Neural cell (in vitro differentiated cells): Measurements from ENCODE around the gene PDIA4. TPM values are rescaled to one million over a fixed set of nuclear protein-coding genes. Genes with fewer than 3 reads are reported as not detected.

Experiments used
- H2AFZ ChIP-seq: fragments of 200-600, 300-800 bp; sonication (generic), shearing (Covaris generic); 2 replicates; pipeline ENCODE4 v1.6.0; 2014; ENCODE audit warnings: low read depth, mild to moderate bottlenecking, antibody characterized with exemption, low read length, moderate library complexity
- H3F3A ChIP-seq: fragments of 200-600 bp; shearing (Covaris generic); 2 replicates; pipeline ENCODE4 v1.6.1; 2016; ENCODE audit warnings: mild to moderate bottlenecking, moderate library complexity, mixed read lengths, antibody characterized with exemption, low read length; ENCODE audit not compliant: insufficient read depth, poor library complexity, severe bottlenecking
- H3K27ac ChIP-seq: fragments of 200-600, 300-800 bp; sonication (generic), shearing (Covaris generic); 2 replicates; pipeline ENCODE4 v1.5.1; 2014; ENCODE audit warnings: mild to moderate bottlenecking, low read length, moderate library complexity
- H3K27me3 ChIP-seq: fragments of 300-800, 200-600 bp; sonication (generic), shearing (Covaris generic); 2 replicates; pipeline ENCODE4 v1.6.0; 2014; ENCODE audit warnings: mild to moderate bottlenecking, low read depth, low read length, moderate library complexity; ENCODE audit not compliant: insufficient read depth
- H3K36me3 ChIP-seq: fragments of 300-800, 200-600 bp; sonication (generic), shearing (Covaris generic); 2 replicates; pipeline ENCODE4 v1.5.1; 2014; ENCODE audit warnings: mild to moderate bottlenecking, antibody characterized with exemption, low read length, moderate library complexity; ENCODE audit not compliant: insufficient read depth
- H3K4me2 ChIP-seq: fragments of 300-800, 200-600 bp; sonication (generic), shearing (Covaris generic); 2 replicates; pipeline ENCODE4 v1.6.0; 2014; ENCODE audit warnings: mild to moderate bottlenecking, low read length
- H3K4me3 ChIP-seq: fragments of 300-800, 200-600 bp; sonication (generic), shearing (Covaris generic); 2 replicates; pipeline ENCODE4 v1.5.1; 2014; ENCODE audit warnings: mild to moderate bottlenecking, low read length, moderate library complexity
- H3K79me2 ChIP-seq: fragments of 200-600 bp; shearing (Covaris generic); replicated peaks from 2 replicates; pipeline ENCODE4 v1.6.0; 2014; ENCODE audit warnings: mild to moderate bottlenecking, low read length, moderate library complexity; ENCODE audit not compliant: insufficient read depth
- H3K9ac ChIP-seq: fragments of 300-800, 200-600 bp; sonication (generic), shearing (Covaris generic); 2 replicates; pipeline ENCODE4 v1.6.1; 2016; ENCODE audit warnings: mild to moderate bottlenecking, low read length, mixed read lengths
- H3K9me2 ChIP-seq: fragments of 200-600 bp; shearing (Covaris generic); 2 replicates; pipeline ENCODE4 v1.6.1; 2016; ENCODE audit warnings: mild to moderate bottlenecking, low read length, mixed read lengths; ENCODE audit not compliant: insufficient read depth
- H3K9me3 ChIP-seq: fragments of 200-600, 300-800 bp; sonication (generic), shearing (Covaris generic); 2 replicates; pipeline ENCODE4 v1.6.1; 2016; ENCODE audit warnings: mild to moderate bottlenecking, mixed run types, low read length, moderate library complexity, mixed read lengths
- H4K20me1 ChIP-seq: fragments of 200-600 bp; shearing (Covaris generic); 2 replicates; pipeline ENCODE4 v1.6.1; 2016; ENCODE audit warnings: mild to moderate bottlenecking, mixed run types; ENCODE audit not compliant: insufficient read depth
- EP300 ChIP-seq: fragments of 450-650 bp; conservative IDR thresholded peaks from 2 replicates; pipeline ENCODE4 v1.6.1; 2014; ENCODE audit warnings: antibody characterized with exemption, mild to moderate bottlenecking, moderate library complexity; ENCODE audit not compliant: poor library complexity, severe bottlenecking
- EZH2 ChIP-seq: fragments of 200-600, 300-800 bp; shearing (Covaris generic), sonication (generic); IDR thresholded peaks from 2 replicates; pipeline ENCODE4 v1.6.1; 2014; ENCODE audit warnings: antibody characterized with exemption, low read length, borderline replicate concordance, mild to moderate bottlenecking; ENCODE audit not compliant: insufficient read depth, poor library complexity, severe bottlenecking
- MXI1 ChIP-seq: fragments of 450-650 bp; conservative IDR thresholded peaks from 2 replicates; pipeline ENCODE4 v1.6.1; 2014; ENCODE audit warnings: antibody characterized with exemption, mild to moderate bottlenecking; ENCODE audit not compliant: poor library complexity, severe bottlenecking
- POLR2AphosphoS5 ChIP-seq: IDR thresholded peaks from 2 replicates; pipeline ENCODE4 v1.6.1; 2012
- RAD21 ChIP-seq: fragments of 450-650 bp; conservative IDR thresholded peaks from 2 replicates; pipeline ENCODE4 v1.6.1; 2014; ENCODE audit warnings: antibody characterized with exemption, mild to moderate bottlenecking, moderate library complexity
- REST ChIP-seq: IDR thresholded peaks from 2 replicates; pipeline ENCODE4 v1.6.1; 2012; ENCODE audit warnings: borderline replicate concordance
- SMC3 ChIP-seq: fragments of 450-650 bp; conservative IDR thresholded peaks from 2 replicates; pipeline ENCODE4 v1.6.1; 2014; ENCODE audit warnings: antibody characterized with exemption, mild to moderate bottlenecking, moderate library complexity; ENCODE audit not compliant: poor library complexity
- TAF1 ChIP-seq: IDR thresholded peaks from 2 replicates; pipeline ENCODE4 v1.6.1; 2012; ENCODE audit warnings: low read depth
- polyA plus RNA-seq: library from polyadenylated mRNA; depleted of rRNA; stranded (reverse); fragments of >200 nt; gene quantifications from 2 replicates; pipeline ENCODE4 v1.2.3, GENCODE V29; 2014

The PDIA4 gene
- polyA plus RNA-seq, 1 donor from 2014 or later, result 41.8 TPM

GRCh38 chr7:148986742-148987009 is 41.6 kb downstream of the PDIA4 start:
- no peaks in the 10 kb centered on the region for H3K9me2 ChIP-seq
- peaks cover 14% of the 10 kb centered on the region for H3F3A ChIP-seq
- peak overlapping the region; percentile 95 for H3K27ac ChIP-seq
- TF ChIP-seq EZH2 (no peak), SMC3 (no peak), RAD21 (no peak)
- H2AFZ ChIP-seq, result no peak overlapping the region
- no peaks in the 10 kb centered on the region for H3K27me3 ChIP-seq
- peak overlapping the region; percentile 74 for H3K4me3 ChIP-seq
- H3K79me2 ChIP-seq, result no peaks in the 10 kb centered on the region
- peak overlapping the region; percentile 66 for H3K4me2 ChIP-seq
- no peaks in the 10 kb centered on the region for H4K20me1 ChIP-seq
- no peaks in the 10 kb centered on the region for H3K9me3 ChIP-seq
- no peaks in the 10 kb centered on the region for H3K36me3 ChIP-seq
- H3K9ac ChIP-seq, result peak overlapping the region; percentile 79

GRCh38 chr7:148983200-148984146 is 44.8 kb downstream of the PDIA4 start:
- Histone ChIP-seq H3K4me3 (peak overlapping the region; percentile 84), H3K27ac (peak overlapping the region; percentile 97), H3K9me2 (no peaks in the 10 kb centered on the region), H2AFZ (peak overlapping the region; percentile 83), H3K36me3 (no peaks in the 10 kb centered on the region), H3K9ac (peak overlapping the region; percentile 85), H3K9me3 (no peaks in the 10 kb centered on the region), H3K79me2 (no peaks in the 10 kb centered on the region), H3F3A (peaks cover 14% of the 10 kb centered on the region), H4K20me1 (no peaks in the 10 kb centered on the region), H3K4me2 (peak overlapping the region; percentile 88), H3K27me3 (no peaks in the 10 kb centered on the region)
- TF ChIP-seq MXI1, result peak; percentile 14
- TF ChIP-seq REST, result peak; percentile 63
- no peak for TF ChIP-seq SMC3
- peak; percentile 64 for TF ChIP-seq POLR2AphosphoS5

- Histone ChIP-seq H3K9me2 (no peaks in the 10 kb centered on the region), H2AFZ (peak overlapping the region; percentile 81), H3K36me3 (no peaks in the 10 kb centered on the region), H3K27me3 (no peaks in the 10 kb centered on the region), H3K9me3 (no peaks in the 10 kb centered on the region), H3K4me2 (peak overlapping the region; percentile 88), H3K27ac (peak overlapping the region; percentile 97), H3K4me3 (peak overlapping the region; percentile 84), H3K9ac (peak overlapping the region; percentile 85), H3K79me2 (no peaks in the 10 kb centered on the region), H4K20me1 (no peaks in the 10 kb centered on the region), H3F3A (peaks cover 8% of the 10 kb centered on the region)
- peak; percentile 48 for TF ChIP-seq TAF1
- peak; percentile 39 for TF ChIP-seq REST
- TF ChIP-seq POLR2AphosphoS5, result no peak
- TF ChIP-seq MXI1, result peak; percentile 55
- TF ChIP-seq EP300, result no peak
- TF ChIP-seq SMC3, result no peak
These were observed 45.6 kb downstream of the PDIA4 start for GRCh38 chr7:148982654-148983199.
